NOMO-1 (cell line): ENCODE measurements around the gene PSMD7.
"Not testable (repeated sequence)": the region's sequence is repeated elsewhere in the genome, so short reads cannot be mapped to it uniquely, and the experiment has no call there.

ENCODE experiments used
- DNase-seq, 2 experiments: peaks; one replicate each; lab custom pipeline; 2025; ENCODE audit not compliant: unreplicated experiment in 2 of 2; lab: John Stamatoyannopoulos, UW

The PSMD7 gene

GRCh38 chr16:74296104-74296431, 546 bp upstream of the PSMD7 start:
- DNase-seq, result peak; percentile 63 to 87

GRCh38 chr16:74297145-74297665, 591 bp downstream of the PSMD7 start:
- peak; percentile 30 to 33 for DNase-seq

GRCh38 chr16:74298104-74298503, 1.5 kb downstream of the PSMD7 start:
- DNase-seq, result no peak

- no peak for DNase-seq
Observed at GRCh38 chr16:74302341-74302740, 5.7 kb downstream of the PSMD7 start.

- DNase-seq, result peak in 1 of 2 experiments; percentile 23
Observed at GRCh38 chr16:74304164-74304834, 7.7 kb downstream of the PSMD7 start.

- DNase-seq, result no peak
Observed at GRCh38 chr16:74304835-74305176, 8.2 kb downstream of the PSMD7 start.

GRCh38 chr16:74305281-74305680, 8.7 kb downstream of the PSMD7 start:
- DNase-seq, result no peak

- no peak for DNase-seq
Observed at GRCh38 chr16:74305978-74306784, 9.6 kb downstream of the PSMD7 start.

- no peak for DNase-seq
Observed at GRCh38 chr16:74307383-74307782, 10.8 kb downstream of the PSMD7 start.

- peak; percentile 17 to 21 for DNase-seq
Observed at GRCh38 chr16:74309789-74310781, 13.5 kb downstream of the PSMD7 start.

GRCh38 chr16:74315059-74315458, 18.4 kb downstream of the PSMD7 start:
- no peak for DNase-seq

GRCh38 chr16:74320707-74321106, 24.1 kb downstream of the PSMD7 start:
- DNase-seq, result no peak

GRCh38 chr16:74321356-74321755, 24.7 kb downstream of the PSMD7 start:
- DNase-seq, result peak in 1 of 2 experiments; percentile 5

- DNase-seq, result no peak
Observed at GRCh38 chr16:74322301-74322710, 25.7 kb downstream of the PSMD7 start.

- not testable (repeated sequence) for DNase-seq
Observed at GRCh38 chr16:74324777-74325176, 28.2 kb downstream of the PSMD7 start.

- no peak for DNase-seq
Observed at GRCh38 chr16:74325641-74326040, 29.0 kb downstream of the PSMD7 start.

GRCh38 chr16:74328346-74328745, 31.7 kb downstream of the PSMD7 start:
- DNase-seq, result not testable (repeated sequence)

GRCh38 chr16:74332469-74332868, 35.9 kb downstream of the PSMD7 start:
- DNase-seq, result not testable (repeated sequence)

GRCh38 chr16:74337506-74337905, 40.9 kb downstream of the PSMD7 start:
- DNase-seq, result not testable (repeated sequence)

- DNase-seq, result not testable (repeated sequence)
Observed at GRCh38 chr16:74339226-74339625, 42.6 kb downstream of the PSMD7 start.

- not testable (repeated sequence) for DNase-seq
Observed at GRCh38 chr16:74353038-74353437, 56.4 kb downstream of the PSMD7 start.
